Activated CD4-positive, CD25-positive, alpha-beta regulatory T cell treated with anti-CD3 and anti-CD28 coated beads, Interleukin-2, amount 50 U/mL, for 72 hours (primary cell): ENCODE data around the gene DCN.

Experiments
- DNase-seq: peaks from one replicate; pipeline ENCODE4 v3.0.0; 2021

DCN gene

DNA sequence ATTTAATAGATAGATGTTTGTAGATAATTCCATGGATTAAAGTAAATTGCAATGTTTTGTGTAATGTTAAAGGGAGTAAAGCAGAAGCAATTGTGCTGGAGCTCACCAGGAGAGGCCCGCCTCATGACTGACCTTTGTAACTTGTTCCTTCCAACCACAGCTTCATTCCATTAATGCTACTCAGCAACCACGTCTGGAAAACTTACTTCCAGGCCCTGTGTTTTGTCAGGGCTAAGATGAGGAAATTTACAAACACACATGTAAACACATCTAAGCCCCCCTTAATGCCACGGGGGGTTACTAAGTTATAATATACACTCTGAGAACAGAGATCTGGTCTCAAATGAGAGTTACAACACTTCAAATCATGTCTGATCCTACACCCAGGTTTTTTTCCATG, 83.7 kb downstream of the DCN start:
- DNase-seq: no peak

DNA sequence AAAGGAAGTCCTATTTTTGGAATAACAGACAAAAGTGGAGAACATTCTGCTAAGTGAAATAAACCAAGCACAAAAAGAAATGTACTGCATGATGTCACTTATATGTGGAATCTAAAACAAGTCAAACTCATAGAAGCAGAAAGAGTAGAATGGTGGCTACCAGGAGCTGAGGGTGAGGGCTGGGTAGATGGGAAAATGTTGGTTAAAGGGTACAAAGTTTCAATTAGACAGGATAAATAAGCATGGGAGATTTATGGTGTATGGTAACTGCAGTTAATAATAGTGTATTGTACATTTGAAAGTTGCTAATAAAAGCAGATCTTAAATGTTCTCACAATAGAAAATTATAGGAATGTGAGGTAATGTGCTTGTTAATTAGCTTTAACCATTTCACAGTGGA, 84.2 kb downstream of the DCN start:
- no peak for DNase-seq

DNA sequence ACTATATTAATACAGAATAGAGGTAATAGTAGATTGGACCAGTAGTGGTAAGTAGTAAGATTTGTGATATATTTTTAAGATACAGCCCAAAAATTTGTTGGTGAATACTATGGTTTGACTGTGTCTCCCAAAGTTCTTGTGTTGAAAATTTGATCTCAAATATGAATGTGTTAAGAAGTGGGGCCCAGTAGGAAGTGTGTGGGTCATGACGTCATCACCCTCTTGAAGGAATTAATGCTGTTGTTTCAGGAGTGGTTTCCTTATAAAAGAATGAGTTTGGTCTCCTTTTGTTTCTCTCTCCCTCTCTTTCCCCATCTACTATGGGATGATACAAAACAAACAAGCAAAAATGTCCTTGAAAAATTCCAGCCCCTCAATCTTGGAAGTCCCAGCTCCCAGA, 87.7 kb downstream of the DCN start:
- DNase-seq: no peak

DNA sequence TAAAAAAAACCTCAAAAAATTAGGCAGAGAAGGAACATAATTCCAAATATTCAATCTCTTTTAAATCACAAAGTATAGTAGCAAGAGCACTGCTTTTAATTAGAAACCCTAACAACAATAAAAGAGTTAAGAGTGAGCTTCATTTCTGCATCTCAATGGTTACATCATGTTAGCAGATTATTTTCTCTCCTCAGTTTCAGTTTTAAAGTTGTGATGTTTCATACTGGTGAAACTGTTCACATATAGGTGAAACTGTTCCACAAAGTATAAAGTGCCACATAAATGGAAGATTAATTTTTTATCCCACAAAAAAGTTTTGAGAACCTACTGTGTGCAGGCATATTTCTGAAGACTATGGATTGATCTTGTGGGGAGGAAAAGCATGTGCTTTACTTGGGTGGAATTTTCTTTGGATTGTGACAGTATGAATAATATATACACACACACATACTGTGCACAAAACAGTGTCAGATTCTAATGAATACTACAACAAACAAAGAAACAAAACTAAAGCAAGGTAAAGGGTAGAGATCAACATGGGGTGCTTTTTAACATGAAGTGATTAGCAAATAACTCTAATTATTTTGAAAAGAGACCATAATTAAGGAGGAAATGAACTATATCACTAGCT, 88.5 kb downstream of the DCN start:
- no peak for DNase-seq

DNA sequence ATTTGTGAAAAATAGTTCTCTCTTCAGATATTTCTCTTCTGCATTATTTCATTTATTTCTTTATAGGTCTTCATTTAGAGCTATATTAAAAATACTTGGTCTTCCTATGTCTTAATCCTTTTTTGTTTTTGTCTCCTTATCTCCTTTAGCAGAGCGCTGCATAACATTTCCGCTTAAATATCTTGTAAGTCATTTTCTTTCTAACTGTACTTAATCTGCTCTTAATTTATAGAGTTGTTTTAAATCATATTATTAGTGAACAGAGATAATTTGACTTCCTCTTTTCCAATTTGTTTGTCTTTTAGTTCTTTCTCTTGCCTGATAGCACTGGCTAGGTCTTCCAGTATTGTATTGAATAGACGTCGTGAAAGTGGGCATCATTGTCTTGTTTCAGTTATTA, 89.3 kb downstream of the DCN start:
- no peak for DNase-seq

DNA sequence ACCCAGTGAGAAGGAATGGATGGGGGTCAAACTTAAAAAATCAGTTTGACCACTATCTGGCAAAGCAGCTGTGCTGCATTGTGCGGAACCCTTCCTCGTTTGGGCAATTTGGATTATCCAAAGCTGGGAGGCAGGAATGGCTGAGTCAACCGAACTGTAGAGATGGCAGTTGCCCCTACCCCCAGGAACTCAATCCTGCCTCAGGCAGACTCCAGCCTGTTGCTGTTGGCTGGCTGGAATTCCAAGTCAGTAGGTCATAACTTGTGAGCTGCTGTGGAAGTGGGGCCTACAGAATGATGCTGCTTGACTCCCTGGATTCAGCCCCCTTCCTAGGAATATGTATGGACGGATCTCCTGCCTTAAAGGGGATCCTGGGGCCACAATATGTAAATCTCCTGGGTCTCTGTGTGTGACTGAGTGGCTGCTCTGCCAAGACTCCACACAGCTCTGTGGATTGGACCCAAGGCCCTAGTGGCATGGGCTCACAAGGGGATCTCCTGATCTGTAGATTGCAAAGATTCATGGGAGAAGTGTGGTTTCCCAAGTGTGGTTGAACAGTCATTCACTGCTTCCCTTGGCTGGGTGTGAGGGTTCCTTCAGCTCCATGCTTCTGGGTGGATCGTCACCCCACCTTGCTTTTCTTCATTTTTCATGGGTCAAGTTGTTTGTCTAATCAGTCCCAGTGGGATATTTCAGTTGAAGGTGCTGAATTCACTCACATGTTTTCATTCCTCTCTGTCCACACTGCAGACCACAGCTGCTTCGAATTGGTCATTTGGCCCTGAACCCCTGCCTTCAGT, 90.5 kb downstream of the DCN start:
- DNase-seq: no peak
